ENCODE data around the gene ZCCHC7. TPM values are rescaled to one million over a fixed set of nuclear protein-coding genes. Genes with fewer than 3 reads are reported as not detected.
"Not testable (repeated sequence)": the region's sequence is repeated elsewhere in the genome, so short reads cannot be mapped to it uniquely, and the experiment has no call there.

Gene ZCCHC7
- total RNA-seq, result 10 to 100 TPM; 21.2 to 22.7 TPM
- polyA plus RNA-seq (2013, experiment 1 of 2), result 21.0 TPM
- 20.0 TPM for polyA plus RNA-seq (2013, experiment 2 of 2)
- long read RNA-seq, experiment 1, partial matches to known transcripts, result 3 of 4 reads
- long read RNA-seq, experiment 1, other reads (novel, unspliced or antisense), result 1 of 4 reads
- long read RNA-seq, experiment 2, transcript ZCCHC7-202 (9 exons, 2,619 nt), result major isoform, 7 of 33 reads
- long read RNA-seq, experiment 2, partial matches to known transcripts, result 4 of 33 reads
- long read RNA-seq, experiment 2, other reads (novel, unspliced or antisense), result 20 of 33 reads
- long read RNA-seq, experiment 3, transcript ZCCHC7-202 (9 exons, 2,619 nt), result major isoform, 22 of 85 reads
- long read RNA-seq, experiment 3, partial matches to known transcripts, result 26 of 85 reads
- long read RNA-seq, experiment 3, other reads (novel, unspliced or antisense), result 36 of 85 reads
- long read RNA-seq, experiment 4, transcript ZCCHC7-202 (9 exons, 2,619 nt), result major isoform, 6 of 29 reads
- long read RNA-seq, experiment 4, partial matches to known transcripts, result 9 of 29 reads
- long read RNA-seq, experiment 4, other reads (novel, unspliced or antisense), result 14 of 29 reads

DNA sequence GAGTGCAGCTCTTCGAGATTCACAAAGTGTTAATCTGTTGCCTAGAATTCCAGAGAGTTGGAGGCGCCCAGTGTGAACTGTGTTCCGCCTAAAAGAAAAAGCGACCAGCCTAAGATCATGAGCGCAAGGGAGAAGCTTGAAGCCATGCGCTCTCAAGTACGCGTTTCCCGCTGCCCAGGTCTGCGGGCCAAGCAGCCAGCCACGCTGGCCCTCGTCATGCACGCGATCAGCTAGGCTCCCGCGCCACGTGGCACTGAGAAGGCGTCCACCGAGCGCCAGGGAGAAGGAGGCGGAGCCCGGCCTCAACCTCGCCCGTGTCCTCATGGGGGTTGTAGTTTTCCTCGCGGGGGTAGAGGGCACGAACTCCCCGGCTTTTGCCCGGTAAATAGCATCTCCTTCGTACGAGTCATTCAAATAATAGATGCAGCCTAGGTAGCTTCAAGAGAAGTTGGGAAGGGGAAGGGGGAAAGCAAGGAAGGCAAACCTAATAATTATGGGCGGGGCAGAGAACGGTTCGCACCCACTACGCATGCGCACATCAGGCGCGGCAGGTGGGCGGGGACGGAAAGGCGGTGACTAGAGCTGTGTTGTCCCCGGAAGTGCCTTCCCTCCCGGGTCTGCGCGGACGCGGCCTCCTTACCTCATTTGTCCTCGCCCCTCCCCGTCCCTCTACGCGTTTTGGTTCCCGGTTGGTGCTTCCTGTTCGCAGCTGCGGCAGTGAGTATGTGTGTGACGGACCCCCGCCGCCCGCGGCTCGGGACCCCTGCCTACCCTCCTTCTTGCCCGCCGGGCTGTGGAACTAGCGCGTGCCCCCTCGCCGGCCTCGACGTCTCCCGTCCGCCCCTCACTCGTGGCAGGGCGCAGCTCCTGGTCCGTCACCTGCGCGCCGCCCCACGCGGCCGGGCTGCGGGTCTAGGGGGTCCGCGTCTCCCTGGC lies at the start of gene ZCCHC7:
Gene ZCCHC7 (plus strand): TSS at position 668 of the 936 bp plus-strand sequence.
- Histone ChIP-seq H3K27me3 (ENCODE audit: control insufficient read depth, insufficient read depth, low read length, poor library complexity, severe bottlenecking) (no peaks in the 10 kb centered on the region), H3K36me3 (ENCODE audit: control insufficient read depth, insufficient read depth, low read length) (no peaks in the 10 kb centered on the region), H3K4me1 (ENCODE audit: control insufficient read depth, insufficient read depth, low read length) (no peaks in the 10 kb centered on the region), H3K4me3 (ENCODE audit: low read length) (peak within 1 kb of the TSS; percentile 95), H3K9me3 (ENCODE audit: control insufficient read depth, low read length) (no peaks in the 10 kb centered on the region), H3K27ac (ENCODE audit: low read depth, low read length) (peak within 1 kb of the TSS; percentile 61), H3K9ac (ENCODE audit: extremely low read depth, low read length, poor library complexity, severe bottlenecking) (peak within 1 kb of the TSS; percentile 81)
- peak; percentile 98 for DNase-seq
- Mint-ChIP-seq H3K27ac (peak within 1 kb of the TSS; percentile 98), H3K4me3 (peak within 1 kb of the TSS; percentile 87), H3K27me3 (ENCODE audit: insufficient read depth) (peaks cover 8% of the 10 kb centered on the region), H3K4me1 (peaks cover 9% of the 10 kb centered on the region), H3K9me3 (peaks cover 7% of the 10 kb centered on the region), H3K36me3 (ENCODE audit: low read depth) (no peaks in the 10 kb centered on the region)
- TF ChIP-seq CTCF (conservative IDR thresholded peaks at IDR 0.05), result no peak
- 5 to 17% methylated on average over 18 to 82 of the region's 82 CpGs for WGBS, 2 experiments (ENCODE audit: insufficient coverage in 1 of 2, insufficient read length in 1 of 2)

DNA sequence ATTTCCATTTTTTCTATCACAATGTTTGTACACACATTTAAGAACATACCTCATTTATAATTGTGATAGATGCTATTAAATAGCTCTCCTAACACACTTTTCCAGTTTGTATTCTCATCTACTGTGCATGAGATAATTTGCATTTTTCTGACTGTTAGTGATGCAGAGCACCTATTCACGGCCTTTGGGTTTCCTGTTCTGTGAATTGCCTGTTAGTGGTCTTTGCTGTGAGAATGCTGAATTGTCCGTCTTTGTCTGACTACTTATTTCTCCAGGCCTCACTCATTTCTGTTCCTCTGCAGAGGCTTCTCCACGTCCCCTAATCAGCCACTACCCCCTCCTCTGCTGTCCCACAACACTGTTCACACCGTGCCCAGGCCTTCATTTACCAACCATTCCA lies 45.6 kb upstream of the ZCCHC7 start:
- H3K27me3 Mint-ChIP-seq (ENCODE audit: insufficient read depth), result peaks cover 27% of the 10 kb centered on the region
- not testable (repeated sequence) for H3K4me3 Mint-ChIP-seq; H3K4me1 Mint-ChIP-seq; H3K36me3 ChIP-seq (ENCODE audit: control insufficient read depth, insufficient read depth, low read length); H3K36me3 Mint-ChIP-seq (ENCODE audit: low read depth); H3K9ac ChIP-seq (ENCODE audit: extremely low read depth, low read length, poor library complexity, severe bottlenecking); H3K4me3 ChIP-seq (ENCODE audit: low read length); H3K4me1 ChIP-seq (ENCODE audit: control insufficient read depth, insufficient read depth, low read length); H3K27ac Mint-ChIP-seq; H3K9me3 ChIP-seq (ENCODE audit: control insufficient read depth, low read length); DNase-seq; H3K27ac ChIP-seq (ENCODE audit: low read depth, low read length)
- H3K9me3 Mint-ChIP-seq, result peaks cover 11% of the 10 kb centered on the region
- 67 to 100% methylated on average over 2 to 4 of the region's 4 CpGs for WGBS, 2 experiments (ENCODE audit: insufficient coverage in 1 of 2, insufficient read length in 1 of 2)
- H3K27me3 ChIP-seq (ENCODE audit: control insufficient read depth, insufficient read depth, low read length, poor library complexity, severe bottlenecking), result peaks cover 12% of the 10 kb centered on the region

GRCh38 chr9:37079370-37080164 lies 40.8 kb upstream of the ZCCHC7 start:
- DNase-seq, result peak; percentile 96
- H3K4me1 Mint-ChIP-seq, result peaks cover 3% of the 10 kb centered on the region
- Histone ChIP-seq H3K9me3 (ENCODE audit: control insufficient read depth, low read length) (no peaks in the 10 kb centered on the region), H3K27ac (ENCODE audit: low read depth, low read length) (peak overlapping the region; percentile 27), H3K4me3 (ENCODE audit: low read length) (peak overlapping the region; percentile 91), H3K27me3 (ENCODE audit: control insufficient read depth, insufficient read depth, low read length, poor library complexity, severe bottlenecking) (peaks cover 12% of the 10 kb centered on the region), H3K36me3 (ENCODE audit: control insufficient read depth, insufficient read depth, low read length) (no peaks in the 10 kb centered on the region), H3K4me1 (ENCODE audit: control insufficient read depth, insufficient read depth, low read length) (no peaks in the 10 kb centered on the region), H3K9ac (ENCODE audit: extremely low read depth, low read length, poor library complexity, severe bottlenecking) (peak overlapping the region; percentile 81)
- H3K9me3 Mint-ChIP-seq, result peaks cover 11% of the 10 kb centered on the region
- WGBS, 2 experiments (ENCODE audit: insufficient coverage in 1 of 2, insufficient read length in 1 of 2), result 3 to 4% methylated on average over 36 to 63 of the region's 63 CpGs
- peaks cover 26% of the 10 kb centered on the region for H3K27me3 Mint-ChIP-seq (ENCODE audit: insufficient read depth)
- peak overlapping the region; percentile 93 for H3K27ac Mint-ChIP-seq
- peak overlapping the region; percentile 87 for H3K4me3 Mint-ChIP-seq
- H3K36me3 Mint-ChIP-seq (ENCODE audit: low read depth), result no peaks in the 10 kb centered on the region
- no peak for TF ChIP-seq CTCF (conservative IDR thresholded peaks at IDR 0.05)

GRCh38 chr9:37080165-37080628 lies 40.2 kb upstream of the ZCCHC7 start:
- not testable (repeated sequence) for H3K36me3 Mint-ChIP-seq (ENCODE audit: low read depth); H3K36me3 ChIP-seq (ENCODE audit: control insufficient read depth, insufficient read depth, low read length); DNase-seq; H3K4me1 ChIP-seq (ENCODE audit: control insufficient read depth, insufficient read depth, low read length); H3K9me3 ChIP-seq (ENCODE audit: control insufficient read depth, low read length); H3K4me1 Mint-ChIP-seq
- H3K4me3 ChIP-seq (ENCODE audit: low read length), result peak overlapping the region; percentile 91
- WGBS, 2 experiments (ENCODE audit: insufficient coverage in 1 of 2, insufficient read length in 1 of 2), result 0 to 1% methylated on average over 16 to 32 of the region's 32 CpGs
- H3K27ac ChIP-seq (ENCODE audit: low read depth, low read length), result peak overlapping the region; percentile 27
- Mint-ChIP-seq H3K27ac (peak overlapping the region; percentile 93), H3K4me3 (peak overlapping the region; percentile 87), H3K27me3 (ENCODE audit: insufficient read depth) (peaks cover 26% of the 10 kb centered on the region), H3K9me3 (peaks cover 11% of the 10 kb centered on the region)
- H3K27me3 ChIP-seq (ENCODE audit: control insufficient read depth, insufficient read depth, low read length, poor library complexity, severe bottlenecking), result peaks cover 12% of the 10 kb centered on the region
- peak overlapping the region; percentile 81 for H3K9ac ChIP-seq (ENCODE audit: extremely low read depth, low read length, poor library complexity, severe bottlenecking)

Measured in endodermal cell (in vitro differentiated cells).